Melanocyte of skin (primary cell): ENCODE measurements around the gene TMEM203. TPM values are rescaled to one million over a fixed set of nuclear protein-coding genes. Genes with fewer than 3 reads are reported as not detected.

Experiments used
- total RNA-seq, 2 donors: library from RNA; depleted of rRNA; stranded (reverse); fragments of >200 nt; gene quantifications; 2 replicates each; pipeline ENCODE4 v1.2.3, GENCODE V29; 2012

Gene TMEM203, protein sequence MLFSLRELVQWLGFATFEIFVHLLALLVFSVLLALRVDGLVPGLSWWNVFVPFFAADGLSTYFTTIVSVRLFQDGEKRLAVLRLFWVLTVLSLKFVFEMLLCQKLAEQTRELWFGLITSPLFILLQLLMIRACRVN
- 10 to 100 TPM; 34.1 to 43.6 TPM for total RNA-seq

DNA sequence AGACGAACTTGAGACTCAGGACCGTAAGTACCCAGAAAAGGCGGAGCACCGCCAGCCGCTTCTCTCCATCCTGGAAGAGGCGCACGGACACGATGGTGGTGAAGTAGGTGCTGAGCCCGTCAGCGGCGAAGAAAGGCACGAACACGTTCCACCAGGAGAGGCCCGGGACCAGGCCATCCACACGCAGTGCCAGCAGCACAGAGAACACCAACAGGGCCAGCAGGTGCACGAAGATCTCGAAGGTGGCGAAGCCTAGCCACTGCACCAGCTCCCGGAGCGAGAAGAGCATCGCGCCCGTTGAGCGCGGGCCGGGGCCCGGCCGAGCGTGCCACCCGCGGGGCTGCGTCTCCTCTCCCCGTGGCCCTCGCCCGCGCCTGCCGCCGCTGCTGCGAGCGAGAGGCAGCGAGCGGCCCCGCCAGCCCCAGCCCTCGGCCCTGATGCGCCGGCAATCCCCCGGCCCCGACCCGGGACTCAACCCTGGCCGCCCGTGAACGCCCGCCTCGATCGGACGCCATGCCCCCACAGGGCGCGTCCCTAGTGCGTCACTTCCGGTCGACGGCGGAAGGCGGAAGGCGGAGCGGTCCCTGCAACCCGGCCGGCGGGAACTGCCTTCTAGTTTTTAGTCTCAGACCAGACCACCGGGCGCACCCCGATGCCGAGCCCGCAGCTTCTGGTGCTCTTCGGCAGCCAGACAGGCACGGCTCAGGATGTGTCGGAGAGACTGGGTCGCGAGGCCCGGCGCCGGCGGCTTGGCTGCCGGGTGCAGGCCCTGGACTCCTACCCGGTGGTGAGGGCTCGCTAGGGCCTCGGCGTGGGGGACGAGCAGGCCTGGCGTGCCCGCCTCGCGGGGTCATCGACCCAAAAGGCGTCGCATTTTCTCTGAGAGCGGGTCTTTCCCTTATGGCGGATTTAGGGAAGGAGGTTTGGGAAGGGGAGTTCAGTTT is at the start of gene TMEM203, which contains the start of gene NDOR1:
TSS of gene TMEM203 (minus strand) at position 523 of the 944 bp plus-strand sequence. CDS start at position 289, 234 bp downstream.
TSS of gene NDOR1 (plus strand) at position 575 of the 944 bp plus-strand sequence. CDS start at position 653, 78 bp downstream.

DNA sequence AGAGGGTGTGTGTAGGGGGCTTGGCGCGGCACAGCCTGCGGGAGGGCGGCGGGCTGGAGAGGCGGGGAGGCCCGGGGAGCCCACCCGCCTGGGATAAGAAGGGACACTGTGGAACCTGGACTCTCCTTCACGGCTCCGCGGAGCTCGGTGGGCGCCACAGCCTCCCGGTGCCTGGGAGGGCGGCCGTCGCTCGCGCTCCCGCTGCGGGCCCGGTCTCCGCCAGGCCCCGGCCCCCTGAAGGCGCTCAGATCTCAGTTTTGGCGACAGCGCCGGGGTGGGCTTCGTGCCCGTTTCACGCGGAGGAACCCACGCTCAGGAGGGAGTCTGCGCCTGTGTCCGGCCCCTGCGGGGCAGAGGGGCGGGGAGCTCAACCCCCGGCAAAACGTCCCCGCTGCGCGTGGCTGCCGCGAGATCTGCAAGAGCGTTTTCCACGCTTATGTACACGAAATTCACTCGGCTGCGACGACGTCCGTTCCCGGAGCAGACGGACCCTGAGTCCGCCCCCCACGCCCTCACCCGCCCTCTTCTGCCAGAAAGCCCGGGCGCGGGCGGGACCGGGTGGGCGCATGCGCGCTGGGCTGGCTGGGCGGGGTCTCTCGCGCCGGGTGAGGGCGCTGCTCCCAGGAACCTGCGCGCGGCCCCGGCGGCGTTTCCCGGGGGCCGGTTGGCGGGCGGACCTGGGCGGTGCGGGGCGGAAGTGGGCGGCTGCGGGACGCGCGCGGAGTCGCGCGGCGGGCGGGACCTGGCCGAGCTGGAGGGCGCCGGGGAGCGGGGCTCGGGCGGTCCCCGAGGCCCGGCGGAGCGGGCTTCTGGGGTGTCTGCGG is 49.4 kb upstream of the TMEM203 start, which contains the start of gene NELFB:
TSS of gene NELFB (plus strand) at position 704 of the 824 bp plus-strand sequence.

DNA sequence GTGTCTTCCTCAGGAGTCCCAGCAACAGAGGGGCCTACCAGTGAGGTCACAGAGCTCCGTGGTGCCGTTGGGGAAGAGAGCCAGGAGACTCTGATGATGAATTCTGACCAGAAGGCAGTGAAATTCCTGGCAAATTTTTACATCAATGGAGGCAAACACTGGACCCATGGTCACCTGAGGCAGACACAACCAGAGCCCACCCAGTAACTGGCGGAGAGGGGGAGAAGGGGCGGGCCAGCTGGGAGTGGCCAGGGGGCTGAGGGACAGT is 45.7 kb upstream of the TMEM203 start, which contains the start of gene STPG3:
TSS of gene STPG3 (plus strand) at position 93 of the 268 bp plus-strand sequence. CDS start at position 94, 1 bp downstream.

DNA sequence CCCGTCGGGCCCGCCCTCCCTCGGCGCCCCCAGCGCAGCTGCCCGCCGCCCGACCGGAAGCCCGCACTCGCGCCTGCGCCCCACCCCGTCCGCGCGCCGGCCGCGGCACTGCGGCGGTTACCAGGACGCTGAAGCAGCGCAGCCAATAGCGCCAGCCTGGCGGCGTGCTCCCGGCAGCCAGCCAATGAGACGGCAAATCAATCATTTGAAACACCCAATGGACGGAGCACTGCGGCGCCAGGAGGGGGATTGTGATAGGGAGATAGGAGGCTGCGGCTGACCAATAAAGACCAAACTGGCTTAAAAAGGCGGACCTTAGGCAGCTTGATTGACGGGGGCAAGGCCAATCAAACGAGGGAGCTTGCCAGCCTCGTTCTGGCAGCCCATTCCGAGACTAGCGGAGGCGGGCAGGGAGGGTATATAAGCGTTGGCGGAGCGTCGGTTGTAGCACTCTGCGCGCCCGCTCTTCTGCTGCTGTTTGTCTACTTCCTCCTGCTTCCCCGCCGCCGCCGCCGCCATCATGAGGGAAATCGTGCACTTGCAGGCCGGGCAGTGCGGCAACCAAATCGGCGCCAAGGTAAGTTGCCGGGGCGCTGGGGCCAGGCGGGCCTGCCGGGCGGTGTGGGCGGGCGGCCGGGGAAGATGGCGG is 35.5 kb upstream of the TMEM203 start, which contains the start of gene TUBB4B:
TSS of gene TUBB4B (plus strand) at position 447 of the 649 bp plus-strand sequence. CDS start at position 521, 74 bp downstream.

DNA sequence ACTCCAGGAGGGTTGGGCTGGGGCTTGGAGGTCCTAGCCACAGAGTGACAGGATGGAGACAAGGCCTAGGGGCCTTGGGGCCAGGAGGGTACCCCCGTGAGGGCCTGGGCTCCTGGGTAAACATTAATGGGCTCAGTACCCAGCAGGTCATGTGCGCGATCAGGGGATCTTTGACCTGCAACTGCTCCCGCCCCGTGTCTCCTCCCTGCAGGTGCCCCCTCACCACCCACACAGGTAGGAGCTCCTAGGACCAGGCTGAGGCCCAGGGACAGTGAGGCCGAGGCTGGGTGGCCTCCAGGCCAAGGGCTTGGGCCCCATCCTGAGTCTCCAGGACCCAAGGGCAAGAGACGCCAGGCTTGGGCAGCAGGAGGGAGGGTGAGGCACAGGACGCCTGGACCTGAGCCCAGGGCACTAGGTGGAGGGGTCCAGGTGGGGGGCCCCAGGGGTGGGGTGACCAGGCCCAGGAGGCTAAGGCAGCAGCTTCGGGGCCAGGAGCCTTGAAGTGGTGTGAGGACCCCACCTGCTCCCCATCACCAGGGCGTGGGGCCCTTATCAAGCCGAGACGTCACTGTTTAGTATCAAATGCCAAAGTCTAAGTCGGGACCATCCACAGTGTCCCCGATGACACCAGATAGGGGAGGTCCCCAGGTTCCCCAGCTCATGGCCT is 25.4 kb upstream of the TMEM203 start, which contains the start of gene SLC34A3:
TSS of gene SLC34A3 (plus strand) at position 197 of the 667 bp plus-strand sequence. CDS start 802 bp downstream, outside the sequence.

DNA sequence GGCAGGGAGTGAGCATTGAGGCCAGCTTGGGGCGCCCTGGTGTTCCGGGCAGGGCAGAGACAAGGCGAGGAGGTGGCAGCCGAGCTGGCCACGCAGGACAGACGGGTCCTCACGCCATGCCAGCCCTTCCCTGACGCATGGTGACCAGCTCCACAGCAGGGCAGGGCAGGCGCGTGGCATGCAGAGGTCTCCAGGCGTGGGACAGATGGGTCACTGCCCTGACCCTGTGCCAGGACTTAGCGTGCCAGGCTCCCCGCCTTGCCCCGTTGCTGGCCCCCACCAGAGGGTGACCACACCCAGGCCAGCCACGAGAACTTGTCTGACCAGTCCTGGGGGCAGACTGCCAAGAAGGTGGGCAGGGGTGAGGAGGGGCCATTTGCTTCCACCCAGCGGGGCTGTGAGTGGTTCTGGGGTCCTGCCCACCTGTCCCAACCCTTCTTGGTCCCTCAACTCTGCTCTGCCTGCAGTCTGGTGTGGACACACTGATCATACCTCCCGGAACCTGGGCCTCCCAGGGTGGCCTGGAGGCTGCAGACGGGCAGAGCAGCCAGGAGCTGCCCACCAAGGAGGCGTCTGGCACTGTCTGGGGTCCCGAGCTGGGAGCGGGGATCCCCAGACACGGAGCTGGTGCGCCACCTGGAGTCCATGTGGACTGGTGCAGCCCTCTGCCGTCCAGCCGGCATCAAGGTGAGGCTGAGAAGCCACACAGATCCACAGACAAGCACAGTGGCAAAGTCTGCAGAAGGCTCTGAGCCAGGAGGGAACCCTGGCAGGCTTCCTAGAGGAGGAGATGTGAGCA is 21.8 kb upstream of the TMEM203 start, which contains the start of gene RNF224:
TSS of gene RNF224 (plus strand) at position 449 of the 799 bp plus-strand sequence. CDS start 834 bp downstream, outside the sequence.

DNA sequence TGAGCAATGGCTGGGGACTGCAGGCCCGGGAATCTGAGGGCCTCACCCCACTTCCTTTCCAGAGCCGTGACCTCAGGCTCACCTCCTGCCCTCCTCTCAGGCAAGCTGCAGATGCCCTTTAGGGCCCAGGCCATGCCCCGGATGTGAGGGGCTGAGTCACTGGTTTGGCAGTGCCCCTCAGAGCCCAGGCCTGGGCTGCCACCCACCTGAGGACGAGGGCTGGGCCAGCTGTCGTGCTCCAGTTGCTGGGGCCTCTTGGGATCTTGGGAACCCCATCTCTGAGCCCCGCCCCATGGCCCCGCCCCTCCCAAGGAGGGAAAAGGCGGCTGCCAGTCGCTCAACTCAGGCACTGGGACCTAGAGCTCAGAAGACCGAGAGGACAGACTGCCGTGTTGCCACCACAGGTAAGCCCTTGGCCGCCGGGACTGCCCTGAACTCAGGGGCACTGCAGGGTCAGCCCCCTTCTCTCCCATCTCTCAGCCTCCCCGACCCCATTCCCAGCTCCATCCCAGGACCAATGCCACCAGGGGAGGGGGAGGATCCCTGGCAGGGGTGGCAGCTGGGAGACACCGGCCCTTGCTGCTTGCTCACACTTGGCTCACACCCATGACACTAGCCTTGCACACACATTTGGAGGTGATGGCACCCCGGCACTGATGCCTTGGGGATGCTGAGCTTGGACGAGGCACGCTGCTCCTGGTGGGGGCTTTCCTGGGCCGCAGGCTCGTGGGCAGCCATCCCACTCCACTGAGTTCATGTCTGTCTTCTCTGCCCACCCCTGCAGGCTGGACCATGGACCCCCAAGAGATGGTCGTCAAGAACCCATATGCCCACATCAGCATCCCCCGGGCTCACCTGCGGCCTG is 19.6 kb upstream of the TMEM203 start, which contains the start of gene CYSRT1:
TSS of gene CYSRT1 (plus strand) at position 345 of the 865 bp plus-strand sequence. CDS start at position 793, 448 bp downstream.

DNA sequence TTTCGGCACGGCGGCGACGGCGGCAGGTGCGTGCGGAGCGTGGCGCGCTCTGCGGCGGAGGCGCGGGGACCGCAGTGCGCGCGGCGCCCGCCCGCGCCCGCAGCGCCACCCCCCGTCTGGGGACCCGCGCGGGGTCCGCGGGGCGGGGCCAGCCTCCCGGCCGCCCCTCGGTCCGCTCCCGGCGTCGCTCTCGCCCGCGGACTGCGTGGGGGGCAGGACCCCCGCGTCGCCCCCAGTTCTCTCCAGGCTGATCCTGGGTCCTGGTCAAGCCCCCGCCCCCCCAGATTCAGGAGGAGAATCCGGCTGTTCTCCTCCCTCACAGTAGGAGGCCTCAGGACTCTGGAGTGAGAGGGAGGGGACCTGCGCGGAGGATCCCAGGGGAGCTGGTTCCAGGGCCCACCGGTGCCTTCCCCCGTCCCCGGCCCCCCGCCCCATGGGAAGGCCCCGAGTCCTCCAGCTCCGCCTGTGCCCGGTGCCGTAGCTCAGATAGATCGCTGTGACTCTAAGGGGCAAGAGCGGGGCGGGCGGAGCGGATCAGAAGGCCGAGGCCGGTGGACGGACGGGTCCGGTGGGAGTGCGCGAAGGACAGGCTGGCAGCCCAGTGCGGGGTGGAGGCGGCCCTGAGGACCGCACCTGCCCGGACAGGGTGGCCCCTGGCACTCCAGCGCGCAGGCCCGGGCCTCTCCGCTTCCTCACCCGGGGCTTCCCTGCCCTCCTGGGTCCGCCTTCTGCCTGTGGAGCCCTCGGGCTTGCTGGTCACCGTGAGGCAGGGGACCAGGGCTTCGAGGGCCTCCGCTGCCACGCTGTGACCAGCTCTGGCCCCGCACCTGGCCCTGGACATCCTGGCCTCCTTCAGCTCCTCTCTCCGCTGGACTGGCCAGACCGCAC is 17.0 kb upstream of the TMEM203 start, which contains the start of gene RNF208:
TSS of gene RNF208 (minus strand) at position 51 of the 888 bp plus-strand sequence. CDS start 1,028 bp downstream, outside the sequence.

DNA sequence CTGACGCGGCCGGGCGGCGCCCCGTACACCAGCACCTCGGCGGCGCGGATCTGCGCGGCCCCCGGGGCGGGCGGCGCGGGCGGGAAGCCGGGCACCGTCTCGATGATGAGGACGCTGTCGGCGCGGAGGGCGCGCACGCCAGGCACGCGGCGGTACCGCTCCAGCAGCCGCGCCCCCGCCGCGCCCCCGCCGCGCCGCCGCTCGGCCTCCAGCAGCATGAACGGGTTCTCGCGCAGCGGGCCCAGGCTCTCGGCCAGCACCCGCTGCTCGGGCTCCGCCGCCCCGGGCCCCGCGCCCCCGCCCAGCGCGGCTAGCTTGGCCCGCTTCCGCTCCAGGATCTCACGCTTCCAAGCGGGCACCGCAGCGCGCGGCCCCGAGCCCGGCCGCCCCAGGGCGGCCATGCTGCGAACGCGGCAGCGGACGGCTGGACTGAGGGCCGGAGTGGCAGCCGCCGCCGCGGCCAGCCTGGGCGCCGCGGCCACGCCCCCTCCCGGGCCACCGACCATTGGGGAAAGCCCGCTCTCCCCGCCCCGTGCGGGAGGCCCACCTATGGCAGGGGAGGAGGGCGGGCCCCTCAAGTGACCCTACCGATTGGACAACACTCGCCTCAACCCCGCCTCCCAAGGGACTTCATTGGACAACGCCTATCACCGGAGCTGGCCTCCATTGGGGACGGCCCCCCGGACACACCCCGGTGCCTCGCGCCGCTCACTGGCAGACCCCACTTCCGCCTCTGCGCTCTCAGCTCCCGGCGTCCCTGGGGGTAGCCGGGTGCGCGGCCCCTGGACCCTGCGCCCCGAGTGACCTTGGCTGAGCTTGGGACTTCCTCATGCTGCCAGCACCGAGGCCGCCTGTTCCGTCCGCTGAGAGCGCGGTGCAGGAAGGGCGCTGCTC is 4.9 kb downstream of the TMEM203 start, which contains the start of gene TPRN:
TSS of gene TPRN (minus strand) at position 431 of the 894 bp plus-strand sequence. CDS start at position 401, 30 bp downstream.

DNA sequence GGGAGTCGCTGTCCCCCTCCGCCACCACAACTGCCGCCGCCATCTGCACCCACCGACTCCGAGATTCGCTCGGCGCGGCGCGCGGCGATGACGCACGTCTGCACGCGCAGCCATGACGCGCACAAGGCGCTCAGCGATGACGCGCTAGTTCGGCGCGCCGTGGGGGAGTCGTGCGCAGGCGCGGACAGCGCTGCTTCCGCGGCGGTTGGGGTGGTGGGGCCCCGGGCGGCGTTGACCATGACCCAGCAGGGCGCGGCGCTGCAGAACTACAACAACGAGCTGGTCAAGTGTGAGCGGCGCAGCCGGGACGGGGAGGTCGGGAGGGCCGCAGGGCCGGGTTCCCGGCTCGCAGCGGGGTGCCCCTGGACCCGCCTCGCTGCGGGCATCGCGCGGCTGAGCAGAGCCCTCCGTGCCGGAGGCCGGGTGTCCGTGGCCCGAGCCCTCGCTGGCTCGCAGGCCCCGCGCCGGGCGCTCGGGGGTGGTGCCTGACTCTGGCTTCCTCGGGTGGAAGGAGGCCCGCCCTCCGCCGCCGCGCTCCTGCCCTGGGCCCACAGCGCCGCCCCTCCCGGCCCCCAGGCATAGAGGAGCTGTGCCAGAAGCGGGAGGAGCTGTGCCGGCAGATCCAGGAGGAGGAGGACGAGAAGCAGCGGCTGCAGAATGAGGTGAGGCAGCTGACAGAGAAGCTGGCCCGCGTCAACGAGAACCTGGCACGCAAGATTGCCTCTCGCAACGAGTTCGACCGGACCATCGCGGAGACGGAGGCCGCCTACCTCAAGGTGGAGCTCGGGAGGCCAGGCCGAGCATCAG is 16.8 kb downstream of the TMEM203 start, which contains the start of the genes ANAPC2 and SSNA1:
TSS of gene ANAPC2 (minus strand) at position 71 of the 807 bp plus-strand sequence. CDS start at position 43, 28 bp downstream.
TSS of gene SSNA1 (plus strand) at position 187 of the 807 bp plus-strand sequence. CDS start at position 238, 51 bp downstream.

DNA sequence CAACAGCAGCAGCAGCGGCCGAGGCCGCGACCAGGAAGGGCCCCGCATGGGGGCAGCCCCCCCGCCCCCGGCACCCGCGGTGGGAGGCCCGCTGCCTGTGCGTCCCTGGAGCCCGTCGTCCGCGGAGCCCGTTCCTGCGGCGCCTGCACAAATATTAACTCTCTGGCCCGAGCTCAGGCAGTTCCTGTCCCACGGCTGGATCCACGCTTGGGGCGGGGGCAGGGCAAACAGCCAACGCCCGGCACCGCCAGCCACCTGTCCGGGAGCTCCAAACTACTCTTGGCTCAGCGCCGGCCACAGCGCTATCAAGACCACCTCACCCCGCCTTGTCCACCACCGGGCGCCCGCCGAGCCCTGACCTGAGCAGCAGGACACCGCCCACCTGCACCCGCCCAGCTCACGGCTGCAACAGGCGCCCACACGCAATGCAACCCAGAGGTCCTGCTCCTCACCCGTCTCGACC is 35.5 kb downstream of the TMEM203 start, which contains the start of gene LRRC26:
TSS of gene LRRC26 (minus strand) at position 156 of the 463 bp plus-strand sequence. CDS start at position 48, 108 bp downstream.

